Fibroblast of skin of back (primary cell): ENCODE results near the gene RAD51B.
"Not testable (repeated sequence)": the region's sequence is repeated elsewhere in the genome, so short reads cannot be mapped to it uniquely, and the experiment has no call there.

ENCODE experiments used
- DNase-seq: peaks from one replicate; pipeline ENCODE4 v3.0.0-alpha.2; 2013

RAD51B gene

GRCh38 chr14:68649476-68650189 is 830.1 kb downstream of the RAD51B start:
- DNase-seq = no peak

- DNase-seq = no peak
Measured at GRCh38 chr14:68650404-68650994, 830.9 kb downstream of the RAD51B start.

GRCh38 chr14:68651075-68651474 is 831.5 kb downstream of the RAD51B start:
- no peak for DNase-seq

GRCh38 chr14:68651652-68652432 is 832.3 kb downstream of the RAD51B start:
- no peak for DNase-seq

- DNase-seq = no peak
Measured at GRCh38 chr14:68652433-68652690, 832.8 kb downstream of the RAD51B start.

GRCh38 chr14:68653108-68653507 is 833.5 kb downstream of the RAD51B start:
- no peak for DNase-seq

- DNase-seq = no peak
Measured at GRCh38 chr14:68653804-68654203, 834.2 kb downstream of the RAD51B start.

- no peak for DNase-seq
Measured at GRCh38 chr14:68654471-68654941, 834.9 kb downstream of the RAD51B start.

- DNase-seq = no peak
Measured at GRCh38 chr14:68655021-68655831, 835.6 kb downstream of the RAD51B start.

- no peak for DNase-seq
Measured at GRCh38 chr14:68655911-68656316, 836.3 kb downstream of the RAD51B start.

- no peak for DNase-seq
Measured at GRCh38 chr14:68656452-68656851, 836.9 kb downstream of the RAD51B start.

- DNase-seq = no peak
Measured at GRCh38 chr14:68657300-68658028, 837.9 kb downstream of the RAD51B start.

- no peak for DNase-seq
Measured at GRCh38 chr14:68658029-68658509, 838.5 kb downstream of the RAD51B start.

GRCh38 chr14:68658943-68659931 is 839.7 kb downstream of the RAD51B start:
- no peak for DNase-seq

GRCh38 chr14:68660495-68660894 is 840.9 kb downstream of the RAD51B start:
- DNase-seq = no peak

- DNase-seq = no peak
Measured at GRCh38 chr14:68661226-68662225, 841.9 kb downstream of the RAD51B start.

- DNase-seq = peak; percentile 38
Measured at GRCh38 chr14:68662392-68662791, 842.8 kb downstream of the RAD51B start.

GRCh38 chr14:68662826-68663225 is 843.2 kb downstream of the RAD51B start:
- not testable (repeated sequence) for DNase-seq

- DNase-seq = no peak
Measured at GRCh38 chr14:68663385-68664076, 844.0 kb downstream of the RAD51B start.
